Osteoblast (primary cell): ENCODE results near the gene SCMH1. TPM values are rescaled to one million over a fixed set of nuclear protein-coding genes. Genes with fewer than 3 reads are reported as not detected.

Experiments
- DNase-seq: peaks from one replicate; pipeline ENCODE4 v3.0.0; 2011; ENCODE audit warnings: low spot score, mixed read lengths; ENCODE audit not compliant: insufficient read length; ENCODE audit errors: missing footprints
- H2AFZ ChIP-seq: 2 replicates; pipeline ENCODE4 v1.6.0; 2011; ENCODE audit warnings: mild to moderate bottlenecking, low read length
- H3K27ac ChIP-seq: 2 replicates; pipeline ENCODE4 v1.5.1; 2011; ENCODE audit warnings: mild to moderate bottlenecking, low read depth, low read length, moderate library complexity
- H3K27me3 ChIP-seq: 2 replicates; pipeline ENCODE4 v1.6.0; 2012; ENCODE audit warnings: mild to moderate bottlenecking, control low read depth, inconsistent platforms, low read length, moderate library complexity; ENCODE audit not compliant: insufficient read depth
- H3K36me3 ChIP-seq: 2 replicates; pipeline ENCODE4 v1.5.1; 2011; ENCODE audit warnings: mild to moderate bottlenecking, low read length, control low read depth, moderate library complexity; ENCODE audit not compliant: insufficient read depth
- H3K4me1 ChIP-seq: 2 replicates; pipeline ENCODE4 v1.5.1; 2011; ENCODE audit warnings: mild to moderate bottlenecking, low read length, control low read depth, moderate library complexity; ENCODE audit not compliant: insufficient read depth
- H3K4me2 ChIP-seq: 2 replicates; pipeline ENCODE4 v1.6.0; 2011; ENCODE audit warnings: mild to moderate bottlenecking, low read length; ENCODE audit not compliant: insufficient read depth
- H3K4me3 ChIP-seq: fragments of 200-600 bp; sonication (generic); 3 replicates; pipeline ENCODE4 v1.5.1; 2012; ENCODE audit warnings: mild to moderate bottlenecking, low read length, inconsistent platforms; ENCODE audit not compliant: insufficient read depth
- H3K79me2 ChIP-seq: 2 replicates; pipeline ENCODE4 v1.6.0; 2012; ENCODE audit warnings: mild to moderate bottlenecking, low read length, control low read depth, inconsistent platforms; ENCODE audit not compliant: insufficient read depth
- H3K9me3 ChIP-seq: 2 replicates; pipeline ENCODE4 v1.5.1; 2011; ENCODE audit warnings: low read depth, low read length, control low read depth
- H4K20me1 ChIP-seq: 2 replicates; pipeline ENCODE4 v1.6.0; 2012; ENCODE audit warnings: mild to moderate bottlenecking, low read length, control low read depth; ENCODE audit not compliant: insufficient read depth
- CTCF ChIP-seq: IDR thresholded peaks from 2 replicates; pipeline ENCODE4 v1.5.1; 2011; ENCODE audit warnings: mild to moderate bottlenecking, low read depth, low read length, moderate library complexity; ENCODE audit errors: extremely low read depth
- total RNA-seq: library from RNA; depleted of rRNA; stranded (reverse); fragments of >200 nt; gene quantifications from 2 replicates; pipeline ENCODE4 v1.2.3, GENCODE V29; 2012

The SCMH1 gene
- total RNA-seq, 1 donor = 33.7 TPM

- peak within 1 kb of the TSS; percentile 98 for H2AFZ ChIP-seq
- H3K27ac ChIP-seq = peak within 1 kb of the TSS; percentile 89
- DNase-seq = peak; percentile 99
- peaks cover 6% of the 10 kb centered on the region for H3K36me3 ChIP-seq
- H3K27me3 ChIP-seq = no peaks in the 10 kb centered on the region
- peak within 1 kb of the TSS; percentile 80 for H3K4me3 ChIP-seq
- H3K79me2 ChIP-seq = peaks cover 50% of the 10 kb centered on the region
- H4K20me1 ChIP-seq = peaks cover 13% of the 10 kb centered on the region
- TF ChIP-seq CTCF = no peak
- H3K4me1 ChIP-seq = peaks cover 46% of the 10 kb centered on the region
- H3K4me2 ChIP-seq = peak within 1 kb of the TSS; percentile 90
- H3K9me3 ChIP-seq = no peaks in the 10 kb centered on the region
Observed at GRCh38 chr1:40979241-40980067, 262.7 kb downstream of the SCMH1 start, which contains the start of gene CTPS1. TSS of gene CTPS1 (plus strand) at chr1:40979696. CDS start at chr1:40983291, 3,595 bp downstream.

GRCh38 chr1:40978886-40979240 lies 263.2 kb downstream of the SCMH1 start:
- Histone ChIP-seq H3K27me3 (no peaks in the 10 kb centered on the region), H3K4me1 (peaks cover 40% of the 10 kb centered on the region), H3K4me2 (peak overlapping the region; percentile 90), H3K9me3 (no peaks in the 10 kb centered on the region), H3K79me2 (peaks cover 44% of the 10 kb centered on the region), H3K27ac (peak overlapping the region; percentile 89), H3K4me3 (peak overlapping the region; percentile 80), H2AFZ (peak overlapping the region; percentile 98), H3K36me3 (peaks cover 6% of the 10 kb centered on the region), H4K20me1 (peaks cover 13% of the 10 kb centered on the region)
- no peak for DNase-seq
- TF ChIP-seq CTCF = no peak

- peak overlapping the region; percentile 69 for H3K27ac ChIP-seq
- H4K20me1 ChIP-seq = peaks cover 10% of the 10 kb centered on the region
- H3K9me3 ChIP-seq = no peaks in the 10 kb centered on the region
- no peak overlapping the region for H3K4me2 ChIP-seq
- H3K4me3 ChIP-seq = no peak overlapping the region
- no peak overlapping the region for H2AFZ ChIP-seq
- H3K36me3 ChIP-seq = no peaks in the 10 kb centered on the region
- peaks cover 29% of the 10 kb centered on the region for H3K4me1 ChIP-seq
- peaks cover 33% of the 10 kb centered on the region for H3K79me2 ChIP-seq
- no peaks in the 10 kb centered on the region for H3K27me3 ChIP-seq
- no peak for DNase-seq
- no peak for TF ChIP-seq CTCF
Observed at GRCh38 chr1:40977716-40978115, 264.4 kb downstream of the SCMH1 start.

Other genes starting within 250 kb of the SCMH1 start
- 0.59 and 0.72 TPM in 2 replicates for gene SLFNL1, start 220.6 kb downstream of the SCMH1 start, total RNA-seq
- gene FOXO6, start 119.1 kb upstream of the SCMH1 start, total RNA-seq = not detected in 2 replicates
- not detected in 2 replicates for gene EDN2, start 242.4 kb upstream of the SCMH1 start, total RNA-seq